Ovary (tissue), 9 donors: ENCODE data around the gene CPSF4. TPM values are rescaled to one million over a fixed set of nuclear protein-coding genes. Genes with fewer than 3 reads are reported as not detected.

ENCODE experiments used
- DNase-seq, 5 donors: peaks; one replicate each; pipeline ENCODE4 v3.0.0-alpha.2; 2019 to 2020
- H3K27ac ChIP-seq, 2 donors: fragments of 200-600 bp; one replicate each; pipeline versions ENCODE4 v1.5.1 to v1.8.0; 2019 to 2022
- H3K27me3 ChIP-seq: fragments of 200-600 bp; one replicate; pipeline ENCODE4 v1.8.0; 2022
- H3K36me3 ChIP-seq: fragments of 200-600 bp; sonication (generic); one replicate; pipeline ENCODE4 v1.5.1; 2019
- H3K4me1 ChIP-seq: one replicate; pipeline ENCODE4 v1.8.1; 2013; ENCODE audit warnings: mild to moderate bottlenecking, moderate library complexity; ENCODE audit not compliant: insufficient read depth
- H3K4me3 ChIP-seq: fragments of 200-600 bp; sonication (generic); one replicate; pipeline ENCODE4 v1.5.1; 2017
- H3K9me3 ChIP-seq, 2 donors: fragments of 200-600 bp in 1 of 2; sonication (generic) in 1 of 2; one replicate each; pipeline versions ENCODE4 v1.5.1 to v1.8.1; 2013 to 2019; ENCODE audit warnings: mild to moderate bottlenecking in 1 of 2, moderate library complexity in 1 of 2
- CTCF ChIP-seq, 3 donors: fragments of 450-650 bp in 2 of 3; fragments of 200-600 bp in 1 of 3; IDR thresholded peaks; one replicate each; pipeline versions ENCODE4 v1.5.1 to v1.8.0; 2016 to 2022; ENCODE audit warnings: antibody characterized with exemption in 3 of 3, mild to moderate bottlenecking in 1 of 3
- EP300 ChIP-seq: sonication (generic); formaldehyde crosslinking; IDR thresholded peaks from one replicate; pipeline ENCODE4 v1.6.1; 2017; ENCODE audit warnings: antibody characterized with exemption
- POLR2A ChIP-seq: fragments of 450-650 bp; IDR thresholded peaks from one replicate; pipeline ENCODE4 v1.6.1; 2017; ENCODE audit warnings: antibody characterized with exemption, mild to moderate bottlenecking, moderate library complexity
- WGBS, 3 donors: extraction: QIAGEN DNeasy Blood & Tissue Kit in 1 of 3; methylation state at CpG; one replicate each; pipeline versions ENCODE4 v1.1.5 to v1.1.7; 2013 to 2017; 5-methylcytosine and 5-hydroxymethylcytosine counted together
- intact Hi-C, 4 donors: fragments of 100-400 bp; cut with DNase I; formaldehyde crosslinking; loops; one replicate each; pipeline versions ENCODE4 v1.11.0 to v1.15.1; 2022 to 2023
- polyA plus RNA-seq, 2 donors: library from polyadenylated mRNA; stranded (reverse); fragments of 200-250 nt in 1 of 2; fragments of 350-450 nt in 1 of 2; fragmentation: Illumina TruSeq in 1 of 2; extraction: RNeasy Lipid Tissue Mini Kit (QIAGEN cat#74804) in 1 of 2; gene quantifications; one replicate each; pipeline ENCODE4 v1.2.3, GENCODE V29; 2013 to 2014
- total RNA-seq, 7 donors: library from RNA; depleted of rRNA in 2 of 7; stranded (reverse); fragments of >200 nt in 2 of 7; fragmentation: NEBNext Ultra II Directional in 3 of 7; extraction: Animal tissue kit (Norgen Biotek cat#: 25700) in 3 of 7; gene quantifications; one replicate each; pipeline versions ENCODE4 v1.1.0 to v1.2.4, GENCODE V29; 2016 to 2023
- donor health status: DM: no; HTN: no; CAD: no; lungs with moderate emphysema.
- donor health status: DM: no; HTN: no; CAD: no.
- donor health status: Bipolar disorder and iron deficiency.
- donor health status: DM: yes; HTN: yes; CAD: no.
- donor health status: DM: no; HTN: no; CAD: no.
- donor health status: DM: yes; HTN: yes; CAD: no.

Gene CPSF4
- total and polyA plus RNA-seq, 9 donors, result 10.7 to 40.9 (median 32.9) TPM

DNA sequence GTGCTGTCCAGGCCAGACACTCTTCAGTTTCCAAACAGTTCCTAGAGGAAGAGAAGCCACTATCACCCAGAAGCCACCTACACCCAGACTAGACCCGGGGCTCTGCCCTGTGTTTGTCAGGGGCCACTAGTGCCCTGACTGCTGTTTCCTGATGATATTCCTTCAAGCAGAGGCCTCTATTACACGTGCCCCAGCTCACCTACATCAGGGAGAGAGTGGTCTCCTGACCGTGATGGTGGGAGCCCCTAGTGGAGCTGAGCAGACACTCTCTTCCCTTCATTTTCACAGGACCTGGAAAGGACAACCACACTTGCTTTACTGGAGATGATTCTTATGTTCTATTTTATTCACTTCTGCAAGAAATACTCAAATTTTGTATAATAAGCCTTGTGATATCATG, 52.1 kb downstream of the CPSF4 start:
- peaks cover 0 to 14% of the 10 kb centered on the region in 2 donors for H3K9me3 ChIP-seq
- no peaks in the 10 kb centered on the region for H3K4me1 ChIP-seq
- WGBS, 3 donors, result 61 to 66% (median 64%) methylated on average over 3 of the region's 3 CpGs
- intact Hi-C loops, result no loop called here
- TF ChIP-seq EP300, result no peak
- no peaks in the 10 kb centered on the region for H3K27me3 ChIP-seq
- H3K27ac ChIP-seq, result no peak overlapping the region
- H3K36me3 ChIP-seq, result peaks cover 3% of the 10 kb centered on the region
- no peak overlapping the region for H3K4me3 ChIP-seq
- DNase-seq, result no peak

DNA sequence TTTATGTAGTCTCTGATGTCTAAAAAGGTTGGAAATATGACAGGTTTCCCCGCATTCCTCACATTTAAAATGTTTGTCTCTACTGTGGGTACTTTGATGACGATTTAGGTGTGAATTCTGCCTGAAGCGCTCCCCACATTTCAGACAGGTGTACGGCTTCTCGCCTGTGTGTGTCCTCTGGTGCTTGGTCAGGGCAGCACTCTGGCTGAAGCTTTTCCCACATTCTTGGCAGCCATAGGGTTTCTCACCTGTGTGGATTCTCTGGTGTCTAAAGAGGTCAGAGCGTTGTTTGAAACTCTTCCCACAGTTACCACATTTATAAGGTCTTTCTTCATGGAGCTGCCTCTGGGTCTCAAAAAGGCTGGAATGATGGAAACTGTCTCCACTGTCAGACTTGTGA, 55.1 kb downstream of the CPSF4 start:
- no peak overlapping the region for H3K4me3 ChIP-seq
- no peaks in the 10 kb centered on the region for H3K27me3 ChIP-seq
- H3K27ac ChIP-seq, result no peak overlapping the region
- intact Hi-C loops, result no loop called here
- DNase-seq, result no peak
- H3K9me3 ChIP-seq, result peaks cover 0 to 18% of the 10 kb centered on the region in 2 donors
- H3K36me3 ChIP-seq, result peaks cover 3% of the 10 kb centered on the region
- TF ChIP-seq EP300 (no peak), CTCF (IDR thresholded peaks at IDR 0.05) (no peak), POLR2A (no peak)
- peaks cover 9% of the 10 kb centered on the region for H3K4me1 ChIP-seq
- WGBS, 3 donors, result 95 to 98% (median 98%) methylated on average over 6 of the region's 6 CpGs

GRCh38 chr7:99497766-99498545, 59.2 kb downstream of the CPSF4 start:
- Histone ChIP-seq H3K4me1 (peaks cover 9% of the 10 kb centered on the region), H3K4me3 (peak overlapping the region; percentile 99), H3K27ac (no peak overlapping the region), H3K27me3 (no peaks in the 10 kb centered on the region), H3K9me3 (peaks cover 0 to 18% of the 10 kb centered on the region in 2 donors), H3K36me3 (peaks cover 3% of the 10 kb centered on the region)
- WGBS, 3 donors, result 81 to 84% (median 83%) methylated on average over 6 of the region's 6 CpGs
- intact Hi-C loops, result no loop called here
- DNase-seq, result no peak
- TF ChIP-seq CTCF (IDR thresholded peaks at IDR 0.05) (no peak), POLR2A (no peak), EP300 (no peak)

DNA sequence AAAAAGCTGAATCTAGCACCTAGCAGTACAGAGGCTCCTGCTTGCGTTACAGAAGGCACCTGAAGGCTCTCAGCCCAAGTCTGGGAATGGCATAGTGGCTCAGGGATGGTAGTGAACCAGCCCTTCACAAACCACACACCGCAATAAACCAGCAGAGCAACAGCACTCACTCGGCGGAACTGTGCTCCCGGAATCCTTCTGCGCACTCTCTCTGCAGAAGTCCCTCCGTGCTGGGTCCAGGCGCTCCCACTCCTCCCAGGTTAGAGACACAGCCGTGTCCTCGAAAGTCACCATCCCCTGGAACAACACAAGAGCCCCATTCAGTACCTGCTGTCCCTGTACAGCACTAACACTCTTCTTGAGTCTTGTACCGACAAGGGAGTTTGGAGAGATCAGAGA, 59.8 kb downstream of the CPSF4 start:
- 67 to 72% (median 68%) methylated on average over 11 of the region's 11 CpGs for WGBS, 3 donors
- peaks cover 9% of the 10 kb centered on the region for H3K4me1 ChIP-seq
- H3K9me3 ChIP-seq, result peaks cover 0 to 15% of the 10 kb centered on the region in 2 donors
- no peak for TF ChIP-seq CTCF (IDR thresholded peaks at IDR 0.05)
- TF ChIP-seq POLR2A, result no peak
- H3K4me3 ChIP-seq, result peak overlapping the region; percentile 99
- no peak overlapping the region for H3K27ac ChIP-seq
- intact Hi-C loops, result no loop called here
- H3K27me3 ChIP-seq, result no peaks in the 10 kb centered on the region
- no peak for DNase-seq
- H3K36me3 ChIP-seq, result peaks cover 3% of the 10 kb centered on the region

- no peaks in the 10 kb centered on the region for H3K27me3 ChIP-seq
- intact Hi-C loops, result no loop called here
- WGBS, 3 donors, result 0 to 4% (median 1%) methylated on average over 14 of the region's 14 CpGs
- H3K27ac ChIP-seq, result peak overlapping the region; percentile 46 to 92
- no peak for DNase-seq
- H3K4me1 ChIP-seq, result peaks cover 9% of the 10 kb centered on the region
- H3K36me3 ChIP-seq, result no peaks in the 10 kb centered on the region
- H3K9me3 ChIP-seq, result peaks cover 0 to 7% of the 10 kb centered on the region in 2 donors
- peak overlapping the region; percentile 99 for H3K4me3 ChIP-seq
- TF ChIP-seq EP300 (no peak), POLR2A (no peak), CTCF (IDR thresholded peaks at IDR 0.05) (no peak)
Measured at GRCh38 chr7:99499371-99499720, 60.6 kb downstream of the CPSF4 start.
